RWPE1 (cell line): ENCODE results near the gene GNB1L.

Source experiments
- CTCF ChIA-PET: fragments of 350-600 bp; sonication (Branson Sonifier 250); formaldehyde crosslinking; extraction: SDS; loops from one replicate; lab custom pipeline; 2021; lab: Yijun Ruan, JAX
- POLR2A ChIA-PET: fragments of 400-600 bp; formaldehyde crosslinking; extraction: SDS; loops from one replicate; lab custom pipeline; 2020; ENCODE audit warnings: antibody characterized with exemption; ENCODE audit not compliant: low non-redundant PET; lab: Yijun Ruan, JAX
- DNase-seq: peaks from one replicate; pipeline ENCODE4 v3.0.0; 2012; ENCODE audit warnings: low spot score
- H3K27ac ChIP-seq: fragments of 450-650 bp; 2 replicates; pipeline ENCODE4 v1.5.1; 2017
- TF ChIP-seq, protein P1 (sequence below): fragments of 450-650 bp; conservative IDR thresholded peaks from 2 replicates; pipeline ENCODE4 v1.5.1; 2017; ENCODE audit warnings: low read depth, mild to moderate bottlenecking

The GNB1L gene

DNA sequence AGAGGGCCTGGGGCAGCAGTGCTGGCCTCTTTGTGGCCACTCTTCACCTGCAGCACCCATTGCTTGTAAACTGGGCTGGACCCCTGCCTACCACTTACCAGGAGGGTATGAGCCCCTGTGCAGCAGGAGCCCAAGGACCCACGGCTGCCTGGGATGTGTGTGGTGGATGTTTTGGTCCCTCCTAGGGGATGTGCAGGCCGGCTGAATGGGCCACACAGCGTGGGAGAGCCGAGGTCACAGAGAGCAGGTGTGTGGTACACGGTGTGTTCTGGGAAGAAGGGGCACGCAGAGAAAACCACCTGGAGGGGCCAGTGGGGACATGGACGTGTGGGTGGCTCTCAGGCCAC, 19.3 kb upstream of the GNB1L start:
- ChIA-PET POLR2A (no interaction called here), CTCF (interaction anchor here (1.0 to 1.6 kb wide), 2 partner anchors 50 to 144 kb away, joined by 3 to 5 read pairs; no protein-coding TSS in a partner anchor)
- DNase-seq = no peak
- H3K27ac ChIP-seq = peak overlapping the region; percentile 99
- TF ChIP-seq, protein P1, sequence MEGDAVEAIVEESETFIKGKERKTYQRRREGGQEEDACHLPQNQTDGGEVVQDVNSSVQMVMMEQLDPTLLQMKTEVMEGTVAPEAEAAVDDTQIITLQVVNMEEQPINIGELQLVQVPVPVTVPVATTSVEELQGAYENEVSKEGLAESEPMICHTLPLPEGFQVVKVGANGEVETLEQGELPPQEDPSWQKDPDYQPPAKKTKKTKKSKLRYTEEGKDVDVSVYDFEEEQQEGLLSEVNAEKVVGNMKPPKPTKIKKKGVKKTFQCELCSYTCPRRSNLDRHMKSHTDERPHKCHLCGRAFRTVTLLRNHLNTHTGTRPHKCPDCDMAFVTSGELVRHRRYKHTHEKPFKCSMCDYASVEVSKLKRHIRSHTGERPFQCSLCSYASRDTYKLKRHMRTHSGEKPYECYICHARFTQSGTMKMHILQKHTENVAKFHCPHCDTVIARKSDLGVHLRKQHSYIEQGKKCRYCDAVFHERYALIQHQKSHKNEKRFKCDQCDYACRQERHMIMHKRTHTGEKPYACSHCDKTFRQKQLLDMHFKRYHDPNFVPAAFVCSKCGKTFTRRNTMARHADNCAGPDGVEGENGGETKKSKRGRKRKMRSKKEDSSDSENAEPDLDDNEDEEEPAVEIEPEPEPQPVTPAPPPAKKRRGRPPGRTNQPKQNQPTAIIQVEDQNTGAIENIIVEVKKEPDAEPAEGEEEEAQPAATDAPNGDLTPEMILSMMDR = no peak

DNA sequence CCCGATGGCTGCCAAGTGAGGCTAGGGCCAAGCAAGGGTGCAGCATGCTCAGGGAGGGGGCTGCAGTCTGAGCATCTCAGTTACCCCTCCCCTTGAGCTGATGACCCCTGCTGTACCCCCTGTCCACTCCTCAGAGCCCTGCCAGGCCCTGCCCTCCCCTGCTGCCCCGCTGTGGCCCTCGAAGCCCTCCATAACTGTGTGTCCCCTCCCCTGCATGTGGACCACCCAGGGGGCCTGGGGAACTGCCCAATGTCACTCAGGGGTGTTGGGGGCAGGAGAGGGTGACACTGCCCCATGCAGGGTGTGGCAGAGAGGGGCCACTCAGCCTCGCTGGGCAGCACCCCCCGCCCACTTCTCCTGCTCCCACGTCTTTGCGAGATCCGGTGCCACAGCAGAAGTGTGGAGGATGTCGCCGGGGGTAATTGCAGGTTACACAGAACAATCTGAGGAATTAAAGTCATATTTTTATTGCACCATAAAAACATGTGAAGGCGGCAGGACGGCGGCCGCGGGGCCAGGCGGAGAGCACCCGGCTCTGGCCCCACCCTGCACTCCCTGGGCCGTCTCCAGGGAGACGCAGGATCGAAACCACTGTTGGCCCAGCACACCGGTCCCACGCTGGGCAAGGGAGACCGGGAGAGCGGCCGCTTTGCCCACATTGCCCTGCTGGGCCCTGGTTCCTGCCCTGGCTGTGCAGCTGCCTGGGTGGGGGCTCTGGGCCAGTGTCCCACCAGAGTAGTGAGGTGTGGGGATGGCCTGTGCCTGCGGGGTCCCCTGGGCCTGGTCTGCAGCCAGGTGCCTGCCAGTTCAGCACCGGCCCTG, 18.7 kb upstream of the GNB1L start:
- DNase-seq = no peak
- ChIA-PET POLR2A (no interaction called here), CTCF (interaction anchor here (1.6 kb wide), 1 partner anchor 143 kb away, joined by 5 read pairs; no protein-coding TSS in a partner anchor)
- peak overlapping the region; percentile 99 for H3K27ac ChIP-seq
- TF ChIP-seq, protein P1 = no peak

DNA sequence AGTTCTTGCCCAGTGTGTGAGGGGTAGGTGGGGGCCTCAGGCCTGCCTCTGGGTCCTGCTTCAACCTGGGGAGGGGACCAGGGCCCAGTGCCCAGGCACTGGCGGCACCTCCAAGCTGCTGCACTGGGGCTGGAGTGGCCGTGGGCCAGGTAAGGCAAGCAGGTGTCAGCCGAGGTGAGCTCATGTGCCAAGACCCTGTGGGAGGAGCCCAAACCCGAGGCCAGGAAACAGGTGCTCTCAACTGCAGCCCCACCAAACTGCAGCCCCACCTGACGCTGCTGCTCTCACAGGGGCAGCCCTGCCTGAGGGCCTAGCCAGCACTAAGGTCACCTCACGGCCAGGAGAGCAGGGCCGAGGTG, 18.1 kb upstream of the GNB1L start:
- CTCF ChIA-PET = no interaction called here
- no peak for DNase-seq
- POLR2A ChIA-PET = no interaction called here
- peak overlapping the region; percentile 99 for H3K27ac ChIP-seq
- TF ChIP-seq, protein P1 = no peak

DNA sequence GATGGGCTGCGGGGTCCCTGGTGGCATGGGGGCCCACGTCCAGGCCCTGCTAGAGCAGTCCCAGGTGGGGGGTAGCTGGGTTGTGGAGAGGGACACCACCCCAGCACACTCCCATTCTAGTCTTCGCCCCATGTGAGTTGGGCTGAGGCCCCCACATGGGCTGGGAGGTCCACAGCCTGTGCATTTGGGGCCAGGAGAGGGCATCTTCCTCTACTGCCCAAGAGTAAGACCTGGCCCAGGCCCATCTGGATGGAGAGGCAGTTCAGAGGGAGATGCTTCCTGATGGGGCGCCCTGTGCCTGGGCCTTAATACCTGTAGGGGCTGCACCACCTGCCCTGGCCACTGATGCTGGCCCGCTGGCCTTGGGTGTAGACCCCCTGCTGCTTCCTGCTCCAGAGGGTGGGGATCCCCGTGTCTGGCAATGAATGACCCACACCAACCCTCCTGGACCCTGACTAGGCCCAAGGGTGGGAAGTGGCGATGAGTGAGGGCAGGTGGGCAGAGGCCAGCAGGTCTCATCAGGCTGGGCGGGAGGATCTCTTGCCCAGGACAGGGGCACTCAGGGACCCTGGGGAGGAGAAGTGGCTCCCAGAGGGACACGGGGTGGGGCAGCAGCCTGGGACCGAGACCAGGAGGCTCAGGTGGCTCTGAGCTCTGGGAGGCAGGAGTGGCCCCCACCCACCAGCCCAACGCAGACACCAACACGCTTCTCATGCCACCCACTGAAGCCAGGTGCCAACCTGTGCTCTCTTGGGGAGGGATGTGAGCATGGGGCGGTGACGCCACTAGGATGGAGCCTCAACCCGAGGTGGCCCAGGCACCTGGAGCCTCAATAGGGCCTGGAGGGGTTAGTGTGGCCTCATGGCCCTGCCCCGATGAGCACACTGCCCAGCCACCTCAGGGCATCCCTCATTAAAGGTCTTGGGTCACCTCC, 17.4 kb upstream of the GNB1L start:
- H3K27ac ChIP-seq = peak overlapping the region; percentile 99
- ChIA-PET POLR2A (no interaction called here), CTCF (no interaction called here)
- TF ChIP-seq, protein P1 = no peak
- DNase-seq = no peak

DNA sequence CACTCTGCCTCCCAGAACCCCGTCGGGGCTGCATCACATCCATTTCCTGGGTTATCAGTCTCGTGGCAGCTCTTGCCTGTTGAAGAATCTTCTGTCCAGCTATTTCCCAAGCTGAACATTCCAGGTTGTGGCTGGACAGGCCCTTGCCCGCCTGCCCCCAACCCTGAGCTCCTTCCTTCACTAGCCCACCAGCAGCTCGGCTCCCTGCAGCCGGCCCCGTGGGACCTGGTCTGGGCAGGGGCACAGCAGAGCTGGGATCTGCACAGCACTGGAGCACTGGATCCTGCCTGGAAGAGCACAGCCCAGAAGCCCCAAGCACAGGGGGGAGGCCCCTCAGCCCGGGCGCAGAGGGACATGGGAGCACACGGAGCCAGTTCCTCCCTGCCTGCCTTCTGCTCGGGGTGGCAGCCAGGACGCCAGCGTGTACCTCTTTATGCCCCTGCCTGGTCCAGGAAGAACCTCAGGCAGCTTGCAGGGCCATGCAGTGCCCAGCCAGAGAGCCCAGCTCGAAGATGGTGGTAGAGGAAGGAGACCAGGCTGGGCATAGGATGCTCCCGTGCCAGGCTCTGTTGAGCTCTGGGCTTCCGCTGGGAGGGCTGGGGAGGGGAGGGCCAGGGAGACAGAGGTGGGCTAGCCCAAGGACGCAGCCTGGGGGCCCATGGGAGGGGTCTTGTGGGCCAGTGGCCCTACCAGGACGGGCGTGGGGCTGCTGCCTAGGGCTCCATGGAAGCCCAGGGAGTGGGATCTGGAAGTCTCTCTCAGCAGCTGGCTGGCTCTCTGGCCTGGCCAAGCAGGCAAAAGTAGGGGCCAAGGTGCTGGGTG, 16.6 kb upstream of the GNB1L start:
- peak overlapping the region; percentile 54 for H3K27ac ChIP-seq
- CTCF ChIA-PET = interaction anchor here (0.5 to 0.6 kb wide), 3 partner anchors 9 to 141 kb away, joined by 3 to 4 read pairs (median 3); no protein-coding TSS in a partner anchor
- no peak for DNase-seq
- POLR2A ChIA-PET = no interaction called here
- TF ChIP-seq, protein P1 = no peak
